H1 (cell line): ENCODE data around the gene ARHGEF2. TPM values are rescaled to one million over a fixed set of nuclear protein-coding genes. Genes with fewer than 3 reads are reported as not detected.

Source experiments
- EP300 ChIP-seq, 2 experiments: IDR thresholded peaks; 1 replicate in 1 of 2; 2 replicates in 1 of 2; pipeline ENCODE4 v1.6.1; 2011 to 2012; ENCODE audit warnings: low read depth in 2 of 2, low read length in 2 of 2, mild to moderate bottlenecking in 2 of 2, borderline replicate concordance in 1 of 2, inconsistent platforms in 1 of 2, moderate library complexity in 1 of 2
- MAFK ChIP-seq: IDR thresholded peaks from 2 replicates; pipeline ENCODE4 v1.6.1; 2012; ENCODE audit warnings: low read depth, mild to moderate bottlenecking, improper control_type of control experiment, low read length
- SRF ChIP-seq: IDR thresholded peaks from 2 replicates; pipeline ENCODE4 v1.6.1; 2011; ENCODE audit warnings: mild to moderate bottlenecking, low read depth, low read length, moderate library complexity
- USF2 ChIP-seq: IDR thresholded peaks from 2 replicates; pipeline ENCODE4 v1.6.1; 2011; ENCODE audit warnings: low read length, improper control_type of control experiment
- polyA plus RNA-seq, 7 experiments: library from polyadenylated mRNA; depleted of rRNA in 3 of 7; stranded (reverse) in 5 of 7; unstranded in 2 of 7; fragments of >200 nt in 5 of 7; fragments of 200-250 nt in 2 of 7; gene quantifications; 1 replicate in 5 of 7; 2 replicates in 1 of 7; 4 replicates in 1 of 7; pipeline versions ENCODE4 v1.2.1 to v1.2.3, GENCODE V29; 2011 to 2013; ENCODE audit warnings: missing spikeins in 2 of 7, mixed read lengths in 2 of 7
- total RNA-seq: library from RNA; stranded (reverse); fragmentation: NEBNext Ultra II Directional; extraction: Animal tissue kit (Norgen Biotek cat#: 25700); gene quantifications from 2 replicates; pipeline ENCODE4 v1.2.1, GENCODE V29; 2021

ARHGEF2 gene
- total and polyA plus RNA-seq, 2 of the 8 experiments (the other 6 are each of a cell fraction or from before 2014, with no cell fraction given), result 42.7 to 80.5 TPM

DNA sequence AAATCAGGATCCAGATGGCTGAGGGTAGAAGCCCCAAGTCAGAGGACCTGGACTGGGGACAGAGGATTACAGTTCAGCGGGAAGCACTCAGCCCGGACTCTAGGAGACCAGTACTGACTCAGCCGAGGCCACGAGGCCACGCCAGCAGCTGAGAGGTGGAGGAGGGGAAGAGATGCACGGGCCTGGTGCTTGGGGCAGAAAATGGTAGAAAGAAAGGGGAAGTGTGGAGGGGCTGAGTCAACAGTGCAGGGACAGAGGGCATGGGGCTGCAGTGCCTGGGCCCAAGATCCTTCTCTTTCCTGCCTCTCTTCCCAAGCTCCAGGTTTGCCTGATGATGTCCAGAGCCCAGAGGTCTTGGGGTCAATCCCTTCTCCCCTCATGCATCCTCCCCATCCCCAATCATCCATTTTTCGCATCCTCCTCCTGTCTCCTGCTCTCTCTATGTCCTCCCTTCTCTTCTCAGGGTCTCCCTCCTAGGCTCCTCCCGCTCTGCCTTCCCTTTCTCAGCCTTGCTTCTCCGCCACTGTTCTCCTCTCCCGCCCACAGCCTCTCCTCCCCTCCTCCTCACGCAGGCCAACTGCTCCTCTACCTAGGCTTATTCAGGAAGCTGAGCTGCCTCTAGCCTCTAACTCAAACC lies 7.7 kb downstream of the ARHGEF2 start (continued):
- TF ChIP-seq USF2 (no peak), SRF (no peak), MAFK (no peak), EP300 (IDR thresholded peaks at IDR 0.05; ENCODE audit: borderline replicate concordance in 1 of 2, low read depth in 2 of 2, low read length in 2 of 2) (no peak)
